ENCODE measurements around the gene TOPBP1.

- TF ChIP-seq CTCF (IDR thresholded peaks at IDR 0.05) (no peak), POLR2A (IDR thresholded peaks at IDR 0.05) (no peak)
Observed at GRCh38 chr3:133706033-133706432, 44.3 kb upstream of the TOPBP1 start.

All from lower leg skin (tissue), 3 donors.